SK-N-SH (cell line): ENCODE results near the gene LETM1. TPM values are rescaled to one million over a fixed set of nuclear protein-coding genes. Genes with fewer than 3 reads are reported as not detected.
A peak's percentile ranks its signal among the peaks of the same experiment; 100 is the strongest.

Experiments
- CTCF ChIA-PET: fragments of 300-600, 350-600 bp; formaldehyde crosslinking; extraction: SDS; loops from one replicate; lab custom pipeline; 2021; lab: Yijun Ruan, JAX
- POLR2A ChIA-PET: fragments of 350-600 bp; sonication (Branson Sonifier 250); formaldehyde crosslinking; extraction: SDS; loops from one replicate; lab custom pipeline; 2020; ENCODE audit warnings: antibody characterized with exemption, inconsistent platforms; lab: Yijun Ruan, JAX
- DNase-seq: peaks from one replicate; pipeline ENCODE4 v3.0.0; 2012
- H2AFZ ChIP-seq: fragments of 200-600 bp; sonication (generic); 2 replicates; pipeline ENCODE4 v1.8.1; 2016; ENCODE audit warnings: antibody characterized with exemption, mild to moderate bottlenecking, low read depth
- H3F3A ChIP-seq: fragments of 200-600 bp; sonication (generic); replicated peaks from 2 replicates; pipeline ENCODE3; 2016; ENCODE audit warnings: antibody characterized with exemption, mild to moderate bottlenecking; ENCODE audit not compliant: insufficient read depth
- H3K27ac ChIP-seq, 2 experiments: fragments of 200-500 bp in 1 of 2; fragments of 200-600 bp in 1 of 2; sonication (Bioruptor generic) in 1 of 2; sonication (generic), shearing (Covaris generic) in 1 of 2; 2 replicates each; pipeline versions ENCODE4 v1.5.1 to v1.6.1; 2014 to 2016; ENCODE audit warnings: low read depth in 2 of 2, inconsistent platforms in 1 of 2, low read length in 1 of 2, mild to moderate bottlenecking in 1 of 2, mixed read lengths in 1 of 2
- H3K27me3 ChIP-seq: fragments of 200-600 bp; sonication (generic), shearing (Covaris generic); 2 replicates; pipeline ENCODE4 v1.6.1; 2016; ENCODE audit warnings: mixed run types; ENCODE audit not compliant: insufficient read depth
- H3K36me3 ChIP-seq, 2 experiments: fragments of 200-500 bp in 1 of 2; fragments of 200-600 bp in 1 of 2; sonication (Bioruptor generic) in 1 of 2; sonication (generic) in 1 of 2; replicated peaks in 1 of 2; 2 replicates each; pipeline versions ENCODE3 to v1.5.1; 2014 to 2016; ENCODE audit warnings: low read length in 1 of 2, mild to moderate bottlenecking in 1 of 2; ENCODE audit not compliant: insufficient read depth in 2 of 2, control insufficient read depth in 1 of 2
- H3K4me1 ChIP-seq, 2 experiments: fragments of 200-500 bp in 1 of 2; fragments of 200-600 bp in 1 of 2; sonication (Bioruptor generic) in 1 of 2; sonication (generic), shearing (Covaris generic) in 1 of 2; 2 replicates each; pipeline versions ENCODE4 v1.5.1 to v1.6.1; 2014 to 2016; ENCODE audit warnings: low read depth in 1 of 2, low read length in 1 of 2, mixed run types in 1 of 2; ENCODE audit not compliant: insufficient read depth in 2 of 2, control insufficient read depth in 1 of 2
- H3K4me2 ChIP-seq: fragments of 200-600 bp; sonication (generic), shearing (Covaris generic); 2 replicates; pipeline ENCODE4 v1.6.1; 2017; ENCODE audit warnings: mixed run types
- H3K4me3 ChIP-seq, 2 experiments: fragments of 200-500 bp in 1 of 2; fragments of 200-600 bp in 1 of 2; sonication (Bioruptor generic) in 1 of 2; sonication (generic), shearing (Covaris generic) in 1 of 2; 2 replicates each; pipeline versions ENCODE4 v1.5.1 to v1.8.1; 2014 to 2016; ENCODE audit warnings: low read depth in 2 of 2, inconsistent platforms in 1 of 2, low read length in 1 of 2, mild to moderate bottlenecking in 1 of 2, mixed read lengths in 1 of 2, moderate library complexity in 1 of 2
- H3K79me2 ChIP-seq: fragments of 200-600 bp; sonication (generic); 2 replicates; pipeline ENCODE4 v1.8.1; 2017; ENCODE audit warnings: mild to moderate bottlenecking; ENCODE audit not compliant: insufficient read depth
- H3K9ac ChIP-seq: fragments of 200-600 bp; sonication (generic); 2 replicates; pipeline ENCODE4 v1.6.1; 2017; ENCODE audit warnings: mixed run types
- H3K9me2 ChIP-seq: fragments of 200-600 bp; sonication (generic); 2 replicates; pipeline ENCODE4 v1.6.1; 2017; ENCODE audit warnings: mixed run types
- H3K9me3 ChIP-seq: fragments of 200-600 bp; sonication (generic); 2 replicates; pipeline ENCODE4 v1.6.1; 2017; ENCODE audit warnings: mixed run types, mild to moderate bottlenecking, moderate library complexity
- H4K20me1 ChIP-seq: fragments of 200-600 bp; sonication (generic); 2 replicates; pipeline ENCODE4 v1.6.1; 2017; ENCODE audit warnings: mild to moderate bottlenecking, mixed run types; ENCODE audit not compliant: insufficient read depth
- CTCF ChIP-seq: fragments of 200-600 bp; sonication (generic); IDR thresholded peaks from 2 replicates; pipeline ENCODE4 v1.6.1; 2017; ENCODE audit warnings: antibody characterized with exemption, mild to moderate bottlenecking, moderate library complexity
- EZH2phosphoT487 ChIP-seq: fragments of 200-600 bp; sonication (generic); IDR thresholded peaks from 2 replicates; pipeline ENCODE4 v1.6.1; 2017; ENCODE audit warnings: low read depth, mixed run types, mild to moderate bottlenecking, antibody characterized with exemption, moderate library complexity, borderline replicate concordance
- FOSL2 ChIP-seq: IDR thresholded peaks from 2 replicates; pipeline ENCODE4 v1.4.0; 2012; ENCODE audit warnings: low read depth, mild to moderate bottlenecking, moderate library complexity, borderline replicate concordance
- FOXM1 ChIP-seq: IDR thresholded peaks from 2 replicates; pipeline ENCODE4 v1.4.0; 2012; ENCODE audit warnings: low read depth, mild to moderate bottlenecking
- GATA2 ChIP-seq: sonication (generic); formaldehyde crosslinking; IDR thresholded peaks from 2 replicates; pipeline ENCODE4 v1.5.0; 2020; ENCODE audit warnings: mild to moderate bottlenecking, missing genetic modification reagents
- JUND ChIP-seq: IDR thresholded peaks from 2 replicates; pipeline ENCODE4 v1.4.0; 2012
- MAX ChIP-seq: IDR thresholded peaks from 2 replicates; pipeline ENCODE4 v1.4.0; 2012; ENCODE audit warnings: low read depth
- MEF2A ChIP-seq: IDR thresholded peaks from 2 replicates; pipeline ENCODE4 v1.4.0; 2012; ENCODE audit warnings: low read depth, borderline replicate concordance
- MXI1 ChIP-seq: IDR thresholded peaks from 2 replicates; pipeline ENCODE4 v1.6.1; 2012; ENCODE audit warnings: mild to moderate bottlenecking, low read depth, low read length, improper control_type of control experiment
- NRF1 ChIP-seq: IDR thresholded peaks from 2 replicates; pipeline ENCODE4 v1.6.1; 2012; ENCODE audit warnings: low read depth, mild to moderate bottlenecking, low read length
- POLR2AphosphoS5 ChIP-seq: IDR thresholded peaks from 2 replicates; pipeline ENCODE4 v1.6.1; 2012; ENCODE audit warnings: low read depth, low read length
- RAD21 ChIP-seq: IDR thresholded peaks from 2 replicates; pipeline ENCODE4 v1.6.1; 2012; ENCODE audit warnings: mild to moderate bottlenecking, low read length
- RCOR1 ChIP-seq: fragments of 150-350 bp; IDR thresholded peaks from 2 replicates; pipeline ENCODE4 v1.6.1; 2017; ENCODE audit warnings: antibody characterized with exemption, low read length
- REST ChIP-seq: IDR thresholded peaks from 2 replicates; pipeline ENCODE4 v1.6.1; 2012; ENCODE audit warnings: mild to moderate bottlenecking, low read depth, low read length, moderate library complexity
- SMC3 ChIP-seq: IDR thresholded peaks from 2 replicates; pipeline ENCODE4 v1.6.1; 2012; ENCODE audit warnings: low read depth, low read length, improper control_type of control experiment
- TEAD4 ChIP-seq: IDR thresholded peaks from 2 replicates; pipeline ENCODE4 v1.4.0; 2012; ENCODE audit warnings: mild to moderate bottlenecking, borderline replicate concordance; ENCODE audit not compliant: insufficient read depth
- YY1 ChIP-seq: IDR thresholded peaks from 2 replicates; pipeline ENCODE4 v1.4.0; 2012; ENCODE audit warnings: low read depth, mild to moderate bottlenecking
- WGBS: methylation state at CpG from one replicate; pipeline ENCODE4 v1.1.6; 2017; ENCODE audit warnings: low lambda C conversion rate; 5-methylcytosine and 5-hydroxymethylcytosine counted together
- polyA plus RNA-seq, 3 experiments: library from polyadenylated mRNA; depleted of rRNA; stranded (reverse); fragments of >200 nt; gene quantifications; 2 replicates each; pipeline ENCODE4 v1.2.3, GENCODE V29; 2012

LETM1 gene
- polyA plus RNA-seq, 1 of the 3 experiments (the other 2 are of a cell fraction) = 25.8 TPM

GRCh38 chr4:1900624-1901023 lies 44.7 kb upstream of the LETM1 start:
- H4K20me1 ChIP-seq = peaks cover 78% of the 10 kb centered on the region
- H3K4me1 ChIP-seq = peaks cover 0 to 7% of the 10 kb centered on the region in 2 experiments; a peak in 1 of 4 replicates
- ChIA-PET CTCF (interaction anchor here (0.9 to 9.0 kb wide), 23 partner anchors 8 to 160 kb away, joined by 3 to 104 read pairs (median 12); partner anchors contain the start of genes LETM1 and NSD2), POLR2A (interaction anchor here (1.8 kb wide), 1 partner anchor 28 kb away, joined by 5 read pairs; no protein-coding TSS in a partner anchor)
- no peak overlapping the region for H3K4me3 ChIP-seq
- no peaks in the 10 kb centered on the region for H3K9me2 ChIP-seq
- peaks cover 31% of the 10 kb centered on the region in 2 experiments for H3K36me3 ChIP-seq
- 91% methylated on average over 16 of the region's 16 CpGs for WGBS
- no peaks in the 10 kb centered on the region for H3K27me3 ChIP-seq
- H3K4me2 ChIP-seq = no peak overlapping the region
- DNase-seq = no peak
- H3K9me3 ChIP-seq = no peaks in the 10 kb centered on the region
- peaks cover 19% of the 10 kb centered on the region for H3F3A ChIP-seq
- H3K79me2 ChIP-seq = peaks cover 100% of the 10 kb centered on the region
- no peak overlapping the region for H3K9ac ChIP-seq
- no peak overlapping the region for H3K27ac ChIP-seq
- TF ChIP-seq MEF2A (no peak), MXI1 (no peak)
- H2AFZ ChIP-seq = no peak overlapping the region

DNA sequence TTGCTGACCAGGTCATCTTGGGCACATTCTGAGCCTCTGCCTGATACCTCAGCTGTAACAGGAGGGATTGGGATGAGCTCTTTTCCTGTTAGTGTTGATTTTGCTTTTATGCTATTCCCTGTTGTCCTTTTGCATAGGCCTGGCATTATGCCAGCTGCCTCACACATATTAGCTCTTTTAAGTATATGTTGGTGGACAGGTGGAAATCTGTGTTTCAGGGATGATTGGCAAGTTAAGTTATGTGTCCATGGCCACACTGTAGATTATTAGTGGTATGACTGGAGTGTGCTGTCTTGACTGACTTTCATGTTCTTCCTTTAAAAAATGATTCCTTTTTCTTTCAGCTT lies 44.1 kb upstream of the LETM1 start:
- H3K4me1 ChIP-seq = peaks cover 0 to 7% of the 10 kb centered on the region in 2 experiments; a peak in 1 of 4 replicates

GRCh38 chr4:1899149-1900086 lies 43.5 kb upstream of the LETM1 start:
- POLR2A ChIA-PET = interaction anchor here (1.8 kb wide), 1 partner anchor 27 kb away, joined by 5 read pairs; no protein-coding TSS in a partner anchor
- peaks cover 100% of the 10 kb centered on the region for H3K79me2 ChIP-seq
- peak; percentile 90 for TF ChIP-seq RAD21
- peak; percentile 73 for TF ChIP-seq SMC3
- peak; percentile 88 for TF ChIP-seq CTCF
- TF ChIP-seq REST = no peak
- peak; percentile 36; the same call in 1 of the 2 replicates for TF ChIP-seq NRF1
- no peak for TF ChIP-seq YY1

More for the DNA sequence above, 44.1 kb upstream of the LETM1 start:
- ChIA-PET CTCF (interaction anchor here (0.6 to 9.0 kb wide), 53 partner anchors 9 to 207 kb away, joined by 3 to 104 read pairs (median 5); partner anchors contain the start of genes LETM1, NSD2 and SLBP), POLR2A (interaction anchor here (1.8 kb wide), 1 partner anchor 28 kb away, joined by 5 read pairs; no protein-coding TSS in a partner anchor)
- no peak for TF ChIP-seq FOSL2
- no peak for TF ChIP-seq TEAD4
- no peak for TF ChIP-seq EZH2phosphoT487
- no peak for TF ChIP-seq GATA2 (CRISPR knock-in tag)
- no peak for TF ChIP-seq RCOR1
- no peak for TF ChIP-seq JUND
- no peak for TF ChIP-seq MAX
- TF ChIP-seq FOXM1 = no peak
- TF ChIP-seq RAD21 = no peak
- TF ChIP-seq POLR2AphosphoS5 = no peak
- Histone ChIP-seq H3K9ac (no peak overlapping the region), H3K9me2 (no peaks in the 10 kb centered on the region), H3K9me3 (no peaks in the 10 kb centered on the region), H2AFZ (no peak overlapping the region), H3K79me2 (peaks cover 100% of the 10 kb centered on the region), H3K27me3 (no peaks in the 10 kb centered on the region), H3K36me3 (peaks cover 29 to 31% of the 10 kb centered on the region in 2 experiments), H3K4me2 (no peak overlapping the region), H3K4me3 (no peak overlapping the region), H4K20me1 (peaks cover 78% of the 10 kb centered on the region), H3F3A (peaks cover 19% of the 10 kb centered on the region), H3K27ac (no peak overlapping the region)
- no peak for DNase-seq

More at GRCh38 chr4:1899149-1900086, 43.5 kb upstream of the LETM1 start:
- Histone ChIP-seq H2AFZ (no peak overlapping the region), H3K27me3 (no peaks in the 10 kb centered on the region), H3K4me2 (peak overlapping the region; percentile 8; the same call in 1 of the 2 replicates), H3K9me2 (no peaks in the 10 kb centered on the region), H3F3A (peaks cover 24% of the 10 kb centered on the region), H3K4me1 (peaks cover 0 to 7% of the 10 kb centered on the region in 2 experiments; a peak in 1 of 4 replicates), H4K20me1 (peaks cover 82% of the 10 kb centered on the region), H3K9me3 (no peaks in the 10 kb centered on the region), H3K9ac (no peak overlapping the region), H3K27ac (peak overlapping the region in 1 of 2 experiments; percentile 48; a peak in 2 of 4 replicates), H3K36me3 (peaks cover 25 to 27% of the 10 kb centered on the region in 2 experiments), H3K4me3 (peak overlapping the region in 1 of 2 experiments; percentile 9; a peak in 1 of 4 replicates)
- peak; percentile 86 for DNase-seq
- CTCF ChIA-PET = interaction anchor here (0.6 to 9.0 kb wide), 61 partner anchors 8 to 206 kb away, joined by 3 to 104 read pairs (median 5); partner anchors contain the start of genes LETM1, NSD2 and SLBP
- WGBS = 27% methylated on average over 14 of the region's 15 CpGs
